NCI-H2196 (cell line): ENCODE data around the gene NPFFR1.
"Not testable (repeated sequence)": the region's sequence is repeated elsewhere in the genome, so short reads cannot be mapped to it uniquely, and the experiment has no call there.

Experiments used
- DNase-seq: peaks from one replicate; lab custom pipeline; 2025; ENCODE audit not compliant: unreplicated experiment; lab: John Stamatoyannopoulos, UW

The NPFFR1 gene

DNA sequence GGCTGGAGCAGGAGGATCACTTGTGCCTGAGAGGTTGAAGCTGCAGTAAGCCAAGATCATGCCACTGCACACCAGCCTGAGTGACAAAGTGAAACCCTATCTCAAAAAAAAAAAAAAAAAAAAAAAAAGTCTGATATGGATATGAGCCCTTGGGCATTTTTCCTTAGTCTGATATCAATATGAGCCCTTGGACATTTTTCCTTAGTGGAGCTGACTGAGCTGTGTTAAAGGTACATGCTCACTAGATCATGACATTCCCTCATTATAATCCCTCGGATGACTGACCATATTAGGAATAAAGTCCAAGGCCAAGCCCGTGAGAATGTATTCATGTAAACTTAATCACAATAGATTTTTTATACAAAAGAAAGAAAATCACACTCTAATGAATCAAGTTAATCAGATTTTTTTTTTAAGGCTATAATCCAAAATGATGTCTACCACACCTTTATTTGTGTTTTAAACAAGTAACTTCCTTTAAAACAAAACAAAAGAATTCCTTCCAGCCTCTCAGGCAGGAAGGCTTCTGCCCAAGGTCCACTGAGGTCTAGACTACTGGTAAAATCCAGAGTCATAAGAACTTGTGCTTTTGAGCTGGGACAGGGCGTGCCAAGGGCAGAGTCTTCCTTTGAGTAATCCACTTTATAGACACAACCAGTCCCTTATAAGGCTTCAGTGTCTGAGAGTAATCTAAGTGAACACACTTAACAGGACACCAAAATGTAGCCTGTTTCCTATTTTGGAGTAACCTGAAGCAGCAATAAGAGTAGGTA, 56.1 kb downstream of the NPFFR1 start:
- DNase-seq = no peak

- no peak for DNase-seq
Measured at GRCh38 chr10:70223728-70224127, 60.1 kb downstream of the NPFFR1 start.

DNA sequence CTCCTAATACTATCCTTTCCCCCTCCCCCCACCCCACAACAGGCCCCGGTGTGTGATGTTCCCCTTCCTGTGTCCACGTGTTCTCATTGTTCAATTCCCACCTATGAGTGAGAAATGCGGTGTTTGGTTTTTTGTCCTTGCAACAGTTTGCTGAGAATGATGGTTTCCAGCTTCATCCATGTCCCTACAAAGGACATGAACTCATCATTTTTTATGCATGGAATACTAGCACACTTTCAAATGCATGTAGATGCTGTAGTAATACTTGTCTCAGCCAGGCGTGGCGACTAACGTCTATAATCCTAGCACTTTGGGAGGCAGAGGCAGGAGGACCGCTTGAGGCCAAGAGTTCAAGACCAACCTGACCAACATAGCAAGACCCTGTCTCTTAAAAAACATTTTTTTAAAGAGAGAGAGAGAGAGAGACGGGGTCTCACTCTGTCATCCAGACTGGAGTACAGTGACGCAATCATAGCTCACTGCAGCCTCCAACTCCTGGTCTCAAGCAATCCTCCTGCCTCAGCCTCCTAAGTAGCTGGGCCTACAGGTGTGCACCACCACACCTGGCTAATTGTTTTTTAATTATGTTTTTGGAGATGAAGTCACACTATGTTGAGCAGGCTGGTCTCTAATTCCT, 60.9 kb downstream of the NPFFR1 start:
- not testable (repeated sequence) for DNase-seq

DNA sequence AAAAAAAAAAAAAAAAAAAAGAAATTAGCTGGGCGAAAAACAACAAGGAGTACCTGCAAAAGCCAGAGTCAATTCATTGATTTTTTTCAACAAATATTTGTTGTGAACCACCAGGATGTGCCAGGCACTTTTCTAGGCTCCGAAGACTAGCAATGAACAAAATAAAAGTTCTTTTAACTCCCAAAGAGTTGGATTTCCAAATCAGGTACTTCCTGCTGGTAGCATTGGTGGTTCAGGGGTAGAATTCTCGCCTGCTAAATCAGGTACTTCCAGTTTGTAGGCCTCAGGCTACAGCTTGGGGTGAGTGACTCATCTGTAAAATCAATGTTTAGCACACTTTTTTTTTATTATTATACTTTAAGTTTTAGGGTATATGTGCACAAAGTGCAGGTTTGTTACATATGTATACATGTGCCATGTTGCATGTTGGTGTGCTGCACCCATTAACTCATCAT, 61.4 kb downstream of the NPFFR1 start:
- no peak for DNase-seq

- no peak for DNase-seq
Measured at GRCh38 chr10:70221030-70221429, 62.8 kb downstream of the NPFFR1 start.

- no peak for DNase-seq
Measured at GRCh38 chr10:70212879-70213278, 70.9 kb downstream of the NPFFR1 start.

GRCh38 chr10:70212277-70212676, 71.5 kb downstream of the NPFFR1 start:
- no peak for DNase-seq

GRCh38 chr10:70206762-70207161, 77.0 kb downstream of the NPFFR1 start:
- DNase-seq = no peak

DNA sequence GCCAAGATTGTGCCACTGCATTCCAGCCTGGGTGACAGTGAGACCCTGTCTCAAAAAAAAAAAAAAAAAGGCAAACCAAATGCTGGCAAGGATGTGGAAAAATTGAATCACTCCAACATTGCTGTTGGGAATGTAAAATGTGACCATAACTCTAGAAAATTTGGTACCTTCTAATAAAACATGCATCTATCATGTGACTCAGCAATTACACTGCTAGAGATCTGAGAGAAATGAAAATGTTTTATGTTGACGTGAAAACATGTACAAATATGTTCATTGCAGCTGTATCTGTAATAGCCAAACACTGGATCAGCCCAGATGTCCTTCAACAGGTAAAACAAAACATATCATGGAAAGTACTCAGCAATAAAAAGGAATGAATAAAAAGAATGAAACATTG, 82.7 kb downstream of the NPFFR1 start:
- DNase-seq = no peak

- no peak for DNase-seq
Measured at GRCh38 chr10:70198696-70199466, 84.9 kb downstream of the NPFFR1 start.
